ENCODE measurements around the gene IKZF5. TPM values are rescaled to one million over a fixed set of nuclear protein-coding genes. Genes with fewer than 3 reads are reported as not detected.

IKZF5 gene
- total and polyA plus RNA-seq, 3 experiments from 2014 or later = 14.8 to 23.9 (median 20.3) TPM

DNA sequence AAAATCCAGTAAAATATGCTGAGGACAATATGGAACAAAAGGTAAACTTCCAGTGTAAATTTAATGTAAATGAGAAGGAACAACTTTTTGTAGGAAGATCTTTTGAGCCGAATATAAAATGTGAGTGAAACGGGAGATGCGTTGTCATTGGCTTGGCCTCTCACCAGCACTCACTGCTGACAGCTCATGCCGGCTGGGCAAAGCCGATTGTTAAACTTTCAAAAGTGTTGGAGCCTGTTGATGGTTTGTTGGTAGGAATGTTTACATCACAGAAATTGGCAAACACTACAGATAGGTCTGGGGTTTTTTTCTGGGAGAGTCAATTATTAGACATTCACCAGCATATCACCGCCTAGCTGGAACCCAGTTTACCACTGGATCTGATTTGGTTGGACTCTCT is 22.3 kb downstream of the IKZF5 start:
- H3K36me3 ChIP-seq (ENCODE audit: insufficient read depth, low read length) = no peaks in the 10 kb centered on the region
- no peak overlapping the region for H3K27ac ChIP-seq (ENCODE audit: low read depth, low read length)
- H3K4me3 ChIP-seq (ENCODE audit: low read length) = no peak overlapping the region
- ChIA-PET CTCF (interaction anchor here (1.2 kb wide), 1 partner anchor 12 kb away, joined by 3 read pairs; no protein-coding TSS in a partner anchor), POLR2A (no interaction called here)
- no peaks in the 10 kb centered on the region for H3K9me3 ChIP-seq (ENCODE audit: low read length)
- DNase-seq = no peak
- Mint-ChIP-seq H3K27me3 (no peaks in the 10 kb centered on the region), H3K4me1 (peaks cover 0 to 8% (median 8%) of the 10 kb centered on the region in 3 donors), H3K27ac (no peak overlapping the region), H3K9me3 (no peaks in the 10 kb centered on the region), H3K36me3 (peaks cover 8 to 35% (median 10%) of the 10 kb centered on the region in 3 donors), H3K4me3 (no peak overlapping the region)
- no peaks in the 10 kb centered on the region for H3K4me1 ChIP-seq (ENCODE audit: insufficient read depth, low read length)
- H3K27me3 ChIP-seq (ENCODE audit: insufficient read depth, low read length, poor library complexity, severe bottlenecking) = no peaks in the 10 kb centered on the region

DNA sequence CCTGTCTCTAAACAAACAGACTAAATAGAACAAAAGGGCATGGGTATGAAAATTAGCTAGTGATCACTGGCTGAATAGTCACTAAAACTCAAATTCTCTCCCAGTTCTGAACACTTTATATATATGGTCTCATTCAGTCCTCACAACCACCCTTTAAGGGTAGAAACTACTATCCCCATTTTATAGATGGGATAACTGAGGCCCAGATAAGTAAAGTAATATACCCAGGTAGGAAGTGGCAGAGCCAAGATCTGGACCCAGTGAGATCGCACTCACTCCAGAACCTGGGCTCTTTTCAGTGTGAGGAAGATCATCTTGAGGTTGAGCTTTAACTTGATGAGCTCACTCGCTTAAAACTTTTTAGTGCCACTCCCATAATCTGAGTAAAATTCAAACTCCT is 23.9 kb downstream of the IKZF5 start:
- Histone ChIP-seq H3K27me3 (ENCODE audit: insufficient read depth, low read length, poor library complexity, severe bottlenecking) (no peaks in the 10 kb centered on the region), H3K9me3 (ENCODE audit: low read length) (no peaks in the 10 kb centered on the region), H3K4me3 (ENCODE audit: low read length) (no peak overlapping the region), H3K27ac (ENCODE audit: low read depth, low read length) (no peak overlapping the region), H3K36me3 (ENCODE audit: insufficient read depth, low read length) (no peaks in the 10 kb centered on the region), H3K4me1 (ENCODE audit: insufficient read depth, low read length) (peaks cover 10% of the 10 kb centered on the region)
- DNase-seq = no peak
- Mint-ChIP-seq H3K27me3 (no peaks in the 10 kb centered on the region), H3K9me3 (no peaks in the 10 kb centered on the region), H3K27ac (peak overlapping the region in 2 of 8 donors; percentile 78 to 88), H3K4me3 (no peak overlapping the region), H3K36me3 (peaks cover 8 to 32% (median 8%) of the 10 kb centered on the region in 3 donors), H3K4me1 (peaks cover 12 to 24% (median 21%) of the 10 kb centered on the region in 3 donors)
- POLR2A ChIA-PET = interaction anchor here (1.9 kb wide), 1 partner anchor 23 kb away, joined by 6 read pairs; the partner anchor contains the start of genes ACADSB and IKZF5
- CTCF ChIA-PET = interaction anchor here (2.1 kb wide), 1 partner anchor 24 kb away, joined by 8 read pairs; the partner anchor contains the start of genes ACADSB and IKZF5

DNA sequence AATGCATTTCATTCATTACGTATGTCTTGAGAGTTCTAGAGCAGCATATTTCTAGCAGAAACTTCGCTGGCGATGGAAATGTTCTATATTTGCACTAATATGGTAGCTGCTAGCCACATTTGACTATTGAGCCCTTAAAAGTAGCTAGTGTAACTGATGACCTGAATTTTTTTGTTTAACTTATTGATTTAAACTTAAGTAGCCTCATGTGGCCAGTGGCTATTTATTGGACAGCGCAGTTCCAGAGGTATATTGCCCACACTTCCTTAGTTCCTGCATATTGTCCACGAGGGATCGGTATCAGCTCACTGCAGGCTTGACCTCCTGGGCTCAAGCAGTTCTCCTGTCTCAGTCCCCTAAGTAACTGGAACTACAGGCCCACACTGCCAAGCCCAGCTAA is 24.7 kb downstream of the IKZF5 start:
- CTCF ChIA-PET = interaction anchor here (2.1 kb wide), 1 partner anchor 25 kb away, joined by 8 read pairs; the partner anchor contains the start of genes ACADSB and IKZF5

DNA sequence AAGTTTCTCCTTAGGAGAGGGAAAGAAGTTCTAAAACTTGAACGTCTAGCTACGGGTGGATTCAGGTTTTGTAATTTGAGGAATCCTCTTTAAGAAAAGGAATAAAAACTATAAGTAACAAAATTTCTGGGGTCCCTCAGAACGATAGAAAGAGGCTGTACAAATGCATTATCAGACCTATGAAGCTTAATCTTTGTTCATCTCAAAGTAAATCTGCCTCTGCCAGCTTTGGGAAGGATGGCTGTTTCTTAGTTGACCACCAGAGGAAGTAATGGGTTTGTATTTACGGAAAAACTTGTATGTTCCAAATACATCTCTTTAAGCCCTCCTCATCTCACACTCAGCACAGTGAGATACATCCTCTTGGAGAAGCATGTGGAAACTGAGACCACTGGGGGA is 27.5 kb downstream of the IKZF5 start:
- Histone ChIP-seq H3K27ac (ENCODE audit: low read depth, low read length) (no peak overlapping the region), H3K9me3 (ENCODE audit: low read length) (no peaks in the 10 kb centered on the region), H3K36me3 (ENCODE audit: insufficient read depth, low read length) (no peaks in the 10 kb centered on the region), H3K4me3 (ENCODE audit: low read length) (peak overlapping the region; percentile 64), H3K4me1 (ENCODE audit: insufficient read depth, low read length) (peaks cover 11% of the 10 kb centered on the region), H3K27me3 (ENCODE audit: insufficient read depth, low read length, poor library complexity, severe bottlenecking) (no peaks in the 10 kb centered on the region)
- H3K36me3 Mint-ChIP-seq = peaks cover 4 to 20% (median 8%) of the 10 kb centered on the region in 3 donors
- DNase-seq = no peak
- POLR2A ChIA-PET = interaction anchor here (1.4 to 3.1 kb wide), 3 partner anchors 27 to 173 kb away, joined by 3 to 29 read pairs (median 14); partner anchors contain the start of genes ACADSB, BUB3, C10orf88 and IKZF5
- peak overlapping the region; percentile 85 to 95 (median 90) for H3K4me3 Mint-ChIP-seq
- H3K4me1 Mint-ChIP-seq = peaks cover 12 to 25% (median 23%) of the 10 kb centered on the region in 3 donors
- H3K27ac Mint-ChIP-seq = peak overlapping the region in 7 of 8 donors; percentile 89 to 98 (median 96)
- H3K9me3 Mint-ChIP-seq = no peaks in the 10 kb centered on the region
- peaks cover 0 to 2% of the 10 kb centered on the region in 2 donors for H3K27me3 Mint-ChIP-seq
- CTCF ChIA-PET = interaction anchor here (1.3 to 2.8 kb wide), 7 partner anchors 9 to 177 kb away, joined by 4 to 39 read pairs (median 8); partner anchors contain the start of genes ACADSB, C10orf88 and IKZF5

More for the DNA sequence above, 24.7 kb downstream of the IKZF5 start:
- H3K27me3 ChIP-seq (ENCODE audit: insufficient read depth, low read length, poor library complexity, severe bottlenecking) = no peaks in the 10 kb centered on the region
- POLR2A ChIA-PET = interaction anchor here (1.9 kb wide), 1 partner anchor 24 kb away, joined by 6 read pairs; the partner anchor contains the start of genes ACADSB and IKZF5
- Mint-ChIP-seq H3K27ac (no peak overlapping the region), H3K9me3 (no peaks in the 10 kb centered on the region), H3K27me3 (no peaks in the 10 kb centered on the region), H3K4me1 (peaks cover 12 to 25% (median 23%) of the 10 kb centered on the region in 3 donors), H3K4me3 (peak overlapping the region in 1 of 7 donors; percentile 38), H3K36me3 (peaks cover 8 to 32% (median 8%) of the 10 kb centered on the region in 3 donors)
- peaks cover 11% of the 10 kb centered on the region for H3K4me1 ChIP-seq (ENCODE audit: insufficient read depth, low read length)
- H3K9me3 ChIP-seq (ENCODE audit: low read length) = no peaks in the 10 kb centered on the region
- DNase-seq = no peak
- no peak overlapping the region for H3K4me3 ChIP-seq (ENCODE audit: low read length)
- H3K27ac ChIP-seq (ENCODE audit: low read depth, low read length) = no peak overlapping the region
- no peaks in the 10 kb centered on the region for H3K36me3 ChIP-seq (ENCODE audit: insufficient read depth, low read length)

DNA sequence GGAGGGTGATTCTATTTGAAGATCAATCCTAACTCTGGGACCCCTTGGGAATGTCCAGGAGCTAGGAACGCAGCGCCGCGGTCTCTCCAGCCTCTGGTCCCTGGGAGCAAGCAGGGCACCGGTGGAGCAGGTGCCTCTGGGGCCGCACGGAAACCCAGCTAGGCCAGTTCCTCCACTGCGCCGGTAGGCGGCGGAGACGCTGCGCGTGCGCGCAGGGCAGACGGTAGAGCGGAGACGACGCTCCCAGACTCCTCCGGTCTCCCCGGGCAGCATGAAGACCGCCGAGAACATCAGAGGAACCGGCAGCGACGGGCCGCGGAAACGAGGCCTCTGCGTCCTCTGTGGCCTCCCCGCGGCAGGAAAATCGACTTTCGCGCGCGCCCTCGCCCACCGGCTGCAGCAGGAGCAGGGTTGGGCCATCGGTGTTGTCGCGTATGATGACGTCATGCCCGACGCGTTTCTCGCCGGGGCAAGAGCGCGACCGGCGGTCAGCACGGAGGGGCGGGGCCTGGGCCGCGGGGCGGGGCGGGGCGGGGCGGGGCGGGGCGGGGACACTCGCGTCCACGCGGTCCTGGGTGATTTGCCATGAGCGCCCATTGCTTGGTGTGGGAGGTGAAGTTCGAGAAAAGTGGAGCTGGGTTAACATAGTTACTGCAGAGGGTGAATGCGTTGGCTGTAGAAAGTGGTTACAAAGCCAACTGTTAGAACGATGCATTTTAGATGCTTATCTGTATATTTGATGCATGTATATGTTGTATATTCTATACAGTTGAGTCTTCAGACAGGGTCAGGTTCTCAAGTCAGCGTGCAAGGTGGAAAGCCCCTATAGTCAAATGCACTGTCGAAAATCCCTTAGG is 28.2 kb downstream of the IKZF5 start, which contains the start of gene PSTK:
Gene PSTK, plus strand, starts transcription at position 193 of the 857 bp plus-strand sequence. Its CDS starts 79 bp downstream, at position 272.
- peak within 1 kb of the TSS; percentile 85 to 95 (median 90) for H3K4me3 Mint-ChIP-seq
- peak within 1 kb of the TSS; percentile 72 for H3K4me3 ChIP-seq (ENCODE audit: low read length)
- no peaks in the 10 kb centered on the region for H3K9me3 Mint-ChIP-seq
- peaks cover 12 to 25% (median 23%) of the 10 kb centered on the region in 3 donors for H3K4me1 Mint-ChIP-seq
- H3K36me3 Mint-ChIP-seq = peaks cover 4 to 19% (median 8%) of the 10 kb centered on the region in 3 donors
- ChIA-PET CTCF (interaction anchor here (0.8 to 2.8 kb wide), 15 partner anchors 9 to 178 kb away, joined by 3 to 39 read pairs (median 5); partner anchors contain the start of genes ACADSB, BUB3, C10orf88 and IKZF5), POLR2A (interaction anchor here (1.4 to 3.1 kb wide), 3 partner anchors 26 to 174 kb away, joined by 3 to 29 read pairs (median 14); partner anchors contain the start of genes ACADSB, BUB3, C10orf88 and IKZF5)
- H3K27ac ChIP-seq (ENCODE audit: low read depth, low read length) = peak within 1 kb of the TSS; percentile 91
- H3K27me3 Mint-ChIP-seq = peaks cover 0 to 4% of the 10 kb centered on the region in 2 donors
- DNase-seq = peak; percentile 83 to 91 (median 88)
- H3K4me1 ChIP-seq (ENCODE audit: insufficient read depth, low read length) = peaks cover 11% of the 10 kb centered on the region
- no peaks in the 10 kb centered on the region for H3K36me3 ChIP-seq (ENCODE audit: insufficient read depth, low read length)
- no peaks in the 10 kb centered on the region for H3K9me3 ChIP-seq (ENCODE audit: low read length)
- peak within 1 kb of the TSS; percentile 89 to 98 (median 96) for H3K27ac Mint-ChIP-seq
- no peaks in the 10 kb centered on the region for H3K27me3 ChIP-seq (ENCODE audit: insufficient read depth, low read length, poor library complexity, severe bottlenecking)

DNA sequence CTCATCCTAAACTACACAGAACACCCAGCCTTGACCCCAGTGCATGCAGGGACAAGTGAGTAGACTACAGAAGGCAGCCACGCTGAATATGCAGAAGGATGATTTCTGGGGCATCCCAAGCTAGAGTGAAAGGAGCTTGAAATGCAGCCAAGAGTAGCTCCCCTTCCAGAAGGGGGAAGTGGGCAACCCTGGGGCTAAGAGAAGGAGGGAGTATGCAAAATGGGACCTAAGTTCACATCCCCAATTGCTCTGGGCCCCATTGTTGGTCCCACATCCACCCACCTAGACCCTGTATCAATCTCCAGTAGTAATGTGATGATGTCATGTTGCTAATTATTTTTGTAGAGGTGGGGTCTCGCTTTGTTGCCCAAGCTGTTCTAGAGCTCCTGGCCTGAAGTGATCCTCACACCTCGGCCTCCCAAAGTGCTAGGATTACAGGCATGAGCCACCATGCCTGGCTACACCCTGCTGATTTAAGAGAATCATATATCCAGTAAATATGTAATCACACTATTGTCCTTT is 34.0 kb downstream of the IKZF5 start:
- Histone ChIP-seq H3K9me3 (ENCODE audit: low read length) (no peaks in the 10 kb centered on the region), H3K36me3 (ENCODE audit: insufficient read depth, low read length) (no peaks in the 10 kb centered on the region), H3K27ac (ENCODE audit: low read depth, low read length) (no peak overlapping the region), H3K4me3 (ENCODE audit: low read length) (no peak overlapping the region), H3K27me3 (ENCODE audit: insufficient read depth, low read length, poor library complexity, severe bottlenecking) (no peaks in the 10 kb centered on the region), H3K4me1 (ENCODE audit: insufficient read depth, low read length) (no peaks in the 10 kb centered on the region)
- peaks cover 10 to 12% of the 10 kb centered on the region in 2 donors for H3K27me3 Mint-ChIP-seq
- H3K4me3 Mint-ChIP-seq = no peak overlapping the region
- DNase-seq = no peak
- H3K9me3 Mint-ChIP-seq = no peaks in the 10 kb centered on the region
- ChIA-PET POLR2A (no interaction called here), CTCF (no interaction called here)
- H3K4me1 Mint-ChIP-seq = peaks cover 0 to under 1% (median under 1%) of the 10 kb centered on the region in 3 donors
- peaks cover 0 to 2% (median 0%) of the 10 kb centered on the region in 3 donors for H3K36me3 Mint-ChIP-seq
- no peak overlapping the region for H3K27ac Mint-ChIP-seq

DNA sequence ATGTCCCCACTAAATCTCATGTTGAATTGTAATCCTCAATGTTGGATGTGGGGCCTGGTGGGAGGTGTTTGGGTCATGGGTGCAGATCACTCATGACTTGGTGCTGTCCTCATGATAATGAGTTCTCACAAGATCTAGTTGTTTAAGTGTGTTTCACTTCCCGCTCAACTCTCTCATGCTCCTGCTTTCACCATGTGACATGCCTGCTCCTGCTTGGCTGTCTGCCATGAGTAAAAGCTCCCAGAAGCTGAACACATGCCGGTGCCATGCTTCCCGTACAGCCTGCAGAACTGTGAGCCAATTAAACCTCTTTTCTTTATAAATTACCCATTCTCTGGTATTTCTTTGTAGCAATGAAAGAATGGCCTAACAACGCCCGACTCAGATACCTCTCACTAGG is 34.6 kb downstream of the IKZF5 start:
- Histone ChIP-seq H3K4me1 (ENCODE audit: insufficient read depth, low read length) (no peaks in the 10 kb centered on the region), H3K36me3 (ENCODE audit: insufficient read depth, low read length) (no peaks in the 10 kb centered on the region), H3K27me3 (ENCODE audit: insufficient read depth, low read length, poor library complexity, severe bottlenecking) (no peaks in the 10 kb centered on the region), H3K9me3 (ENCODE audit: low read length) (no peaks in the 10 kb centered on the region), H3K4me3 (ENCODE audit: low read length) (no peak overlapping the region), H3K27ac (ENCODE audit: low read depth, low read length) (no peak overlapping the region)
- Mint-ChIP-seq H3K4me1 (no peaks in the 10 kb centered on the region), H3K9me3 (peaks cover 0 to under 1% (median 0%) of the 10 kb centered on the region in 5 donors), H3K4me3 (peak overlapping the region in 1 of 7 donors; percentile 6), H3K27ac (no peak overlapping the region), H3K27me3 (peaks cover 10 to 15% of the 10 kb centered on the region in 2 donors), H3K36me3 (peaks cover 0 to 2% (median under 1%) of the 10 kb centered on the region in 3 donors)
- ChIA-PET POLR2A (no interaction called here), CTCF (no interaction called here)
- no peak for DNase-seq

Data from CD8-positive, alpha-beta memory T cell (primary cell).